ENCODE measurements around the gene ZC3H12D.

Gene ZC3H12D

DNA sequence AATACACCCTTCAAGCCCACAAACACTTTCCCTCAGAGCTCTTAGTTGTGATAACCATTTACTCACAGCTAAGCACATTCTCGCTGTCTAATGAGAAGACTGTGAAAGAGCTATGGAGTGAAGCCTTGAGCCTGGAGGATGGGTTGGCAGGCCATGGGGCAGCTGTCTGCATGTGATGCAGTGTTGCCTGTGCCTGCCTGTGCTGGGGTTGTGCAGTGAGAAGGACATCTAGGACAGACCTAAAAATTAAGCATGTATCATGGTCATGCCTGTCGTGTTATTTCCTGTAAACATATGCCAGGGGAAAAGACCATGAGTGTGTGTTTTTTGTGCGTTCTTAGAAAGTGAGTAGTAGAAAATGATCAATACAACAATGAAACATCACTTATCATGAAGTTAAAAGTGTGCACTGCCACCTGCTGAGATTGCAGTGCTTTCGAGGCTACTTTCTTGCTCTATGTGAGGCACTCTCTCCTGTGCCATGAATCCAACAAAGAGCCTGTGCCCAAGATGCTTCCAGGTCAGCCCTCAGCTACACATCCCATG lies 8.1 kb upstream of the ZC3H12D start:
- TF ChIP-seq GATA2 (IDR thresholded peaks at IDR 0.05; ENCODE audit: low read depth, low read length) (no peak), GATA3 (IDR thresholded peaks at IDR 0.05; ENCODE audit: low read depth, low read length) (no peak)

GRCh38 chr6:149489967-149490366 lies 5.2 kb upstream of the ZC3H12D start:
- TF ChIP-seq GATA2 (IDR thresholded peaks at IDR 0.05; ENCODE audit: low read depth, low read length) (no peak), GATA3 (IDR thresholded peaks at IDR 0.05; ENCODE audit: low read depth, low read length) (no peak)

- TF ChIP-seq GATA2 (IDR thresholded peaks at IDR 0.05; ENCODE audit: low read depth, low read length) (no peak), GATA3 (IDR thresholded peaks at IDR 0.05; ENCODE audit: low read depth, low read length) (no peak)
These were observed 4.0 kb upstream of the ZC3H12D start for GRCh38 chr6:149488815-149489214.

- no peak for TF ChIP-seq GATA3 (IDR thresholded peaks at IDR 0.05; ENCODE audit: low read depth, low read length)
- no peak for TF ChIP-seq GATA2 (IDR thresholded peaks at IDR 0.05; ENCODE audit: low read depth, low read length)
These were observed 2.5 kb upstream of the ZC3H12D start for GRCh38 chr6:149487316-149487715.

DNA sequence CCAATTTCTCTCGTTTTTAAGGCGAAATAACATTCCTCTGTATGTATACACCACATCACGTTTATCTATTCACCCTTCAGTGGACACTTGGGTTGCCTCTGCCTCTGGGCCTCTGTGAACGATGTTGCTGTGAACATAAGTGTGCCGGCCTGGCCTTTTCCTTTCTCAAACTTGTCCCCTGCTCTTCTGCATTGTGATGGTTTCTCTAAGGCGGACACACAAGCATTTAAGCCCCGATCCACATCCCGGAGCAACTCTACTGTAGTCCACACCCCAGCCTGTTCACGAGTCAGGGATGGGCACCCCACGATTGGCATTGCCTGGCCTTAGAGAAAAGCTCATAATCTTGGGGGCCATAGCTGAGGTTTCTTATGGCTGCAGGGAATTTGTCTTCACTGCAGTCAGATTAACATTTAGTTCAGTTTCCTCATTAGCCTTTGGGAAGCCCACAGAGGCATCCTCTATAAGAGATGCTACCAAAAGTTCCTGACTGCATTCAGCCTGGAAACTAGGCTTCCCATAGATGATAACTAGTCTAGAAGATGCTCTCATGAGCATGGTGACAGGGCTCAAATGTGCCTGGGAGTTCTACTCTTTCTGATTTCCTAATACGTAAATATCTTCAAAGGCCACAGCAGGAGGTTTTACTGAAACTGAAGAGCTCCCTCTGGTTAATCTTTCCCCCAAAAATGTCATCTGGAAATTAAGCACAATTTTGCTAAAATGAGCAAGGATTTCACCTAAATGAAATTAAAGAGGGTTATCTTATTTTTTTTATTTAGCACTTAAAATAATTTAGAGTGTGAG lies 762 bp downstream of the ZC3H12D start:
- TF ChIP-seq GATA2 (IDR thresholded peaks at IDR 0.05; ENCODE audit: low read depth, low read length) (no peak), GATA3 (IDR thresholded peaks at IDR 0.05; ENCODE audit: low read depth, low read length) (no peak)

DNA sequence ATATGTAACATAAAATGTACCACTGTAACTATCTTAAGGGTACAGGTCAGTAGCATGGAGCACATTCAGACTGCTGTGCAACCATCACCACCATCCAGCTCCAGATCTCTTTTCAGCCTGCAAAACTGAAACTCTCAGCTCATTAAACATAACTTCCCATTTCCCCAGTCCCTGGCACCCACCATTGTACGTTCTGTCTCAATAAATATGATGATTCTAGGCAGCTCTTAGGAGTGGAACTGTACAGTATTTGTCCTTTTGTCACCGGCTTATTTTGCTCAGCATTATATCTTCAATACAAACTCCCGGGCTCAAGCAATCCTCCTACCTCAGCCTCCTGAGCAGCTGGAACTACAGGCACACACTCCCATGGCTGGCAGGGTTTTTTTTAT lies 1.5 kb downstream of the ZC3H12D start:
- TF ChIP-seq GATA3 (IDR thresholded peaks at IDR 0.05; ENCODE audit: low read depth, low read length), result no peak
- no peak for TF ChIP-seq GATA2 (IDR thresholded peaks at IDR 0.05; ENCODE audit: low read depth, low read length)

DNA sequence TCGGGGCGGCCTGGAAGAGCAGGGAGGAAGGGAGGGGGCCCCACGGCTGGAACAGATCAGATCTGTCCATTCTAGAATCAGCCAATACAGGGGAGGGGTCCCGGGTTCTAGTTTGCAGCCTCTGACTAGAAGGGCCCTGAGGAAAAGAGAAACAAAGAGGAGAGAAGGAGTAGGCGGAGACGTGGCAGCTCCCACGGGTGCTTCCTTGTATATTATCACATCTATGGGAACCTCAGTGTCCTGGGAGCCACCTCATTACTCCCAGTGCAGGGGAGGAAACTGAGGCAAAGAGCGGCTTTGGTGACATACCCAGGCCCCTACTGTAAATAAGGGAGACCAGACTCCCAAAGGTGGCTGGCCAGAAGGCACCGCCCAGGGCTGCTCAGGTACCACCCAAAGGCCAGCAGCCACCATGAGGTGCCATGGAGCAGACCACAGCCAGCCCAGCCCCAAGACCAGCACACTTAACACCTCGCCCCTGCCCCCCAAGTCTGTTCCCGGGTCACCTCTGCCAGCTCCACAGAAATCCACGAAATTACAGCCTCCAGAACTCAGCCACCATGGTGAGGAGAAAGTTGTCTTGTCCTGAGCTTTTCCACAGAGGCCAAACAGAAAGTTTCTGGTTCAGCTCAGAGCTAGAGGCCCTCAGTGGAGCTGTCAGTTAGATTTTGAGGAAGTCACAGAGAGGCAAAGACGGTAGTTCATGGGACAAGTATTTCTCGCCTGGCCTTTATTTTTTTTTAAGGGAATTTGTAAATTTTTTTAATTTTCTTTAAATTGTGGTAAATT lies 2.1 kb downstream of the ZC3H12D start:
- TF ChIP-seq GATA2 (IDR thresholded peaks at IDR 0.05; ENCODE audit: low read depth, low read length) (no peak), GATA3 (IDR thresholded peaks at IDR 0.05; ENCODE audit: low read depth, low read length) (no peak)

DNA sequence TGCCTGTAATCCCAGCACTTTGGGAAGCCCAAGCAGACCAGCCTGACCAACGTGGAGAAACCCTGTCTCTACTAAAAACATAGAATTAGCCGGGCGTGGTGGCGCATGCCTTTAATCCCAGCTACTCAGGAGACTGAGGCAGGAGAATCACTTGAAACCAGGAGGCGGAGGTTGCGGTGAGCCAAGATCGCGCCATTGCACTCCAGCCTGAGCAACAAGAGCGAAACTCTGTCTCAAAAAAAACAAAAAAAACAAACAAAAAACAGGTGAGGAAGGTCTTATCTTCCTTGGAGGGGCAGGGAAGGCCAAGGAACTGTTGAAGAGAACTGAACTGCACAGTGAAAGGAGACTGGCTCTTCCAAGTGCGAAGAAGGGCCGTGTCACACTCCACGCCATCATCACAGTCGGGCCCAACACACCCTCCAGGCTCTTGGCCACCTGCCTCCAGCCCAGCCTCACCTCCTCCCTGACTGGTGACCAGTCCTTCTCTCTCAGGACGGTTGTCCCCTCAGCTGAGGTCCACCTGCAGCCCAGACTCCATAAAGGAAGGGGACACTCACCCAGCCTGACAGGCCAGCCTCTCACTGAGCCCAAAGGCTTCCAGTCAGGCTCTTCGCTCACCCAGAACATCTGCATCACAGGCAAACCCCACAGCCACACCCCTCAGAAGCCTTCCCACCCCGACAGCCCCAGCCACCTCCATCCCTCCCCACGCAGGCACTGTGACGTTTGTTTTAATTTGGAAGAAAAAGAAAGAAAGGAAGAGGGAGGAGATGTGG lies 4.1 kb downstream of the ZC3H12D start:
- TF ChIP-seq GATA3 (IDR thresholded peaks at IDR 0.05; ENCODE audit: low read depth, low read length), result no peak
- no peak for TF ChIP-seq GATA2 (IDR thresholded peaks at IDR 0.05; ENCODE audit: low read depth, low read length)

DNA sequence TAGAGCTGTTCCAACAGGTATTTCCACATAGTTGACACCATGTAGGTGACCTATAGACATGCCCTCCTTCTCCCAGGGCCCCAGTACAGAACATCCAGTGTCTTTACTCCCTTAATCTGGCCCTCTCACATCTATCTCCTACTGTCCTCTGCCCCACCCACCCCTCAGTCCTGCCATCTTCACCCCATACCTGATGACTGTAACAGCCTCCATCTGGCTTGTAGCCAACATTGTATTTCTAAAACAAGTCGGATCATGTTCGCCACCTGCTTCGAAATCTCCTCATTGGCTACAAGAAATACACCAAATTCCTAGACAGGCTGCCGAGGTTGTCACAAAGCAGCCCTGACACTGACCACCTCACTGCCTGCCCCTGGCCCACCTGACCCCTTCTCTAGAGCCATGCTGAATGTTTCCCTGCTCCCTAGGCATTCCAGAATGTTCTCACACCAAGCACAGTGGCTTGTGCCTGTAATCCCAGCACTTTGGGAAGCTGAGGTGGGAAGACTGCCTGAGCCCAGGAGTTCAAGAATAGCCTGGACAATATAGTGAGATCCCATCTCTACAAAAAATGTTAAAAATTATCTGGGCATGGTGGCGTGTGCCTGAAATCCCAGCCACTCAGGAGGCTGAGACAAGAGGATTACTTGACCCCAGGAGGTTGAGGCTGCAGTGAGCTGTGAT lies 6.0 kb downstream of the ZC3H12D start:
- no peak for TF ChIP-seq GATA2 (IDR thresholded peaks at IDR 0.05; ENCODE audit: low read depth, low read length)
- TF ChIP-seq GATA3 (IDR thresholded peaks at IDR 0.05; ENCODE audit: low read depth, low read length), result no peak

DNA sequence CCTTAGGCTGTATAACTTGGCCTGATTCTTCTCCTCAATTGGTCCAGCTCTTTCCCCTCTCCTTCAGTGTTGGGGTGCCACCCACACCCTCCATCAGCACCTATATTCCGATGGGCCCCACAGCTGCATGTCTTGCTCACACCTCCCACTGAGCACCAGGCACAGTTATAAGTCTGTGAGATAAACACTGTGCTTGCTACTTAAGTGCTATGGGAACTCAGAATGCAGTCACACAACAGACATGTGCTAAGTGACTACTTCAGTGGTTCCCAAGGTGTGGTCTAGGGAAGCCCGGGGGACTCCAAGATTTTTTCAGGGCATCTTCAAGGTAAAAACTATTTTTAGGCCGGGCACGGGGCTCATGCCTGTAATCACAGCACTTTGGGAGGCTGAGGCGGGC lies 7.3 kb downstream of the ZC3H12D start:
- no peak for TF ChIP-seq GATA2 (IDR thresholded peaks at IDR 0.05; ENCODE audit: low read depth, low read length)
- TF ChIP-seq GATA3 (IDR thresholded peaks at IDR 0.05; ENCODE audit: low read depth, low read length), result no peak

DNA sequence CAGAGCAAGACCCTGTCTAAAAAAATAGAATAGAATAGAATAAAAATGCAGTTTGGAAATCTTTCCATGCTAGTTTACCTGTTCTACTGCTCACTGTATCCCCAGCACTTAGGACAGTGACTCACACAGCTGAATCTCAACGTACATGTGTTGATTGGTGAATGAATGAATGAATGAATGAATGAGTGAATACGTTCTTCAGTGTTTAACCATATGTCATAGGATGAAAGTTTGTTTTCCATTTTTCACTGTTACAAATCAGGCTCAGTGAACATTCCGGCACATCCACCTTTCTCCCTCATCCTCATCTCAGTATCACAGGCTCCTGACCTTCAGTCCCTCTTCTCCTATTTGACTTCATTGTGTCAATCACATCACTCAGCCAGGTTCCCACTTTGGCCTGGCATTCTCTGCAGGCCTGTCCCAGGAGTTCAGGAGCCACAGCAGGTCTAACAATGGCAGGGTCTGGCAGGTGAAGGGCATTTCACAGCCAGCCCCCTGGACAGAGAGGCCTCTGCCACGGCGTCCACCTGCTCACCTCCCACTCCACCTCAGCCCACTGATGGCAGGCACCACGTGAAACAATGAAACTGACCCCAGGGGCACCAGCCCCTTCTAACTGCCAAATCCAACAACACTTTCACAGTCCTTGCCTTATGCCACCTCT lies 7.9 kb downstream of the ZC3H12D start:
- TF ChIP-seq GATA3 (IDR thresholded peaks at IDR 0.05; ENCODE audit: low read depth, low read length) (no peak), GATA2 (IDR thresholded peaks at IDR 0.05; ENCODE audit: low read depth, low read length) (no peak)

GRCh38 chr6:149474108-149474935 lies 10.5 kb downstream of the ZC3H12D start:
- TF ChIP-seq GATA3 (IDR thresholded peaks at IDR 0.05; ENCODE audit: low read depth, low read length) (no peak), GATA2 (IDR thresholded peaks at IDR 0.05; ENCODE audit: low read depth, low read length) (no peak)

Measured in SH-SY5Y (cell line).